ENCODE data around the gene CD59. TPM values are rescaled to one million over a fixed set of nuclear protein-coding genes. Genes with fewer than 3 reads are reported as not detected.
A peak's percentile ranks its signal among the peaks of the same experiment; 100 is the strongest.

The CD59 gene
- total and polyA plus RNA-seq, 2 of the 4 experiments (the other 2 are of a cell fraction), result 765 to 1,140 TPM

DNA sequence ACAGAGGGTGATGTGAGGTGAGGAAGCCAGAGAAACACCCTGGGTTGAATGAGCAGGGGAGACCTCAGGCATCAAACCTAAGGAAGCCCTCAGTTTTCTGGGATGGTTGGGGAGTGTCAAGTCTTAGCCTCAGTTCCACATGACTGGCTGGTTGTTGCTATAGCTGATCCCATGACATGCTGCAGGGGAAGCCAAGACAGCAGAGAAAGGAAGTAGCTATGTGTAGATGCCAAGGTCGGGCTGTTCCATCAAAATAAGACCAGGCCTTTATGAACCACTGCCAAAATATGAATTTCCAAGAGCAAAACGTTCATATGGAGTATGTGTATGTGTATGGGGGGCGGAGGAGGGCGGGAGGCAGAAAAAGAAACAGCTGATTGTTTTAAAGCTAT, 11.6 kb downstream of the CD59 start:
- DNase-seq (peak; percentile 69), ATAC-seq (ENCODE audit: low read depth) (peak; percentile 8)
- in situ Hi-C loops (cut with MboI; ENCODE audit: low sequenced_read_pairs) (no loop called here), dilution Hi-C loops (cut with HindIII; ENCODE audit: low sequenced_read_pairs, unreplicated experiment) (no loop called here), intact Hi-C loops (cut with micrococcal nuclease) (no loop called here)
- no peaks in the 10 kb centered on the region for H3K9me3 ChIP-seq (ENCODE audit: control insufficient read depth, insufficient read depth, low read length)
- H3K23ac ChIP-seq (ENCODE audit: low read depth, low read length), result peak overlapping the region; percentile 85
- peaks cover 21% of the 10 kb centered on the region for H3K36me3 ChIP-seq (ENCODE audit: control insufficient read depth, insufficient read depth, low read length)
- H2BK120ac ChIP-seq (ENCODE audit: low read depth, low read length), result peak overlapping the region; percentile 75
- no CpG with 5 or more reads among the region's 4 CpGs for WGBS, 2 experiments (ENCODE audit: extremely low coverage in 2 of 2, insufficient read length in 1 of 2)
- peak overlapping the region; percentile 68 for H4K5ac ChIP-seq (ENCODE audit: low read depth, low read length)
- H3K4me3 ChIP-seq (ENCODE audit: insufficient read depth, low read depth, low read length), result no peak overlapping the region
- peak overlapping the region; percentile 9; the same call in 2 of the 3 replicates for H2BK15ac ChIP-seq (ENCODE audit: low read depth, low read length)
- peak overlapping the region; percentile 84 for H3K4ac ChIP-seq (ENCODE audit: low read depth, low read length)
- peak overlapping the region; percentile 84; the same call in 1 of the 2 replicates for H2BK20ac ChIP-seq (ENCODE audit: low read depth, low read length)
- H2AK9ac ChIP-seq (replicated peaks; ENCODE audit: low read depth, low read length, poor library complexity), result peak overlapping the region; percentile 4
- no peak overlapping the region for H3K56ac ChIP-seq (ENCODE audit: extremely low read depth, insufficient read depth, low read length)
- H3K27me3 ChIP-seq (ENCODE audit: control insufficient read depth, insufficient read depth, low read length), result no peaks in the 10 kb centered on the region
- peak overlapping the region; percentile 82 for H3K27ac ChIP-seq (ENCODE audit: insufficient read depth, low read length)
- peaks cover 15 to 56% of the 10 kb centered on the region in 2 experiments; a peak in 3 of 4 replicates for H3K79me1 ChIP-seq (ENCODE audit: low read depth in 1 of 2, low read length in 2 of 2)
- peak overlapping the region; percentile 74 for H2BK5ac ChIP-seq (ENCODE audit: low read depth, low read length, poor library complexity, severe bottlenecking)
- POLR2A ChIA-PET (ENCODE audit: unreplicated experiment), result no interaction called here
- no peak overlapping the region for H2AFZ ChIP-seq (replicated peaks; ENCODE audit: low read length, poor library complexity)
- peak overlapping the region; percentile 30 to 77; a peak in 2 of 4 replicates for H4K8ac ChIP-seq (ENCODE audit: low read depth in 2 of 2, low read length in 2 of 2)
- H3K14ac ChIP-seq (replicated peaks; ENCODE audit: low read depth, low read length), result peak overlapping the region; percentile 84
- TF ChIP-seq BHLHE40 (IDR thresholded peaks at IDR 0.05; ENCODE audit: low read depth, low read length) (no peak), MXI1 (IDR thresholded peaks at IDR 0.05; ENCODE audit: borderline replicate concordance, low read depth, low read length) (0 out of 2 replicates have a peak, but pooled peaks have one; percentile 7)
- H3K9me1 ChIP-seq (ENCODE audit: insufficient read depth, low read length), result peaks cover 34% of the 10 kb centered on the region
- H3K4me2 ChIP-seq (ENCODE audit: low read depth, low read length), result peak overlapping the region; percentile 48
- CTCF ChIA-PET, result interaction anchor here (0.8 kb wide), 1 partner anchor 9 kb away, joined by 3 read pairs; no protein-coding TSS in a partner anchor
- peak overlapping the region; percentile 69 for H3K18ac ChIP-seq (ENCODE audit: low read depth, low read length)
- peak overlapping the region; percentile 3; the same call in 1 of the 2 replicates for H3K9ac ChIP-seq (ENCODE audit: low read depth, low read length)
- peak overlapping the region; percentile 95 for H2AK5ac ChIP-seq (ENCODE audit: low read depth, low read length)
- H3K4me1 ChIP-seq (ENCODE audit: control insufficient read depth, insufficient read depth, low read length), result peaks cover 36% of the 10 kb centered on the region
- peaks cover 55% of the 10 kb centered on the region for H4K20me1 ChIP-seq (ENCODE audit: insufficient read depth, low read length)
- H4K91ac ChIP-seq (ENCODE audit: insufficient read depth, low read depth, low read length), result peak overlapping the region; percentile 73
- no TSS peak for BruUV-seq (replicated peaks)
